H9 (cell line): ENCODE measurements around the gene MESD. TPM values are rescaled to one million over a fixed set of nuclear protein-coding genes. Genes with fewer than 3 reads are reported as not detected.

Experiments used
- DNase-seq: peaks from one replicate; pipeline ENCODE4 v3.0.0-alpha.2; 2017
- H2AFZ ChIP-seq: one replicate; pipeline ENCODE4 v1.6.1; 2013; ENCODE audit warnings: mild to moderate bottlenecking, low read length, control low read depth, moderate library complexity
- H2AK5ac ChIP-seq: 2 replicates; pipeline ENCODE4 v1.6.1; 2013; ENCODE audit warnings: low read length, control low read depth, mixed read lengths; ENCODE audit not compliant: insufficient read length
- H2BK120ac ChIP-seq: one replicate; pipeline ENCODE4 v1.6.1; 2013; ENCODE audit warnings: low read depth, mild to moderate bottlenecking, low read length, control low read depth, inconsistent platforms; ENCODE audit not compliant: poor library complexity, severe bottlenecking
- H2BK12ac ChIP-seq: 2 replicates; pipeline ENCODE4 v1.6.1; 2013; ENCODE audit warnings: low read length, control low read depth, mixed read lengths, low read depth; ENCODE audit not compliant: insufficient read length
- H2BK15ac ChIP-seq: 2 replicates; pipeline ENCODE4 v1.6.1; 2013; ENCODE audit warnings: low read depth, low read length, control low read depth
- H2BK20ac ChIP-seq: one replicate; pipeline ENCODE4 v1.6.1; 2013; ENCODE audit warnings: low read depth, mild to moderate bottlenecking, low read length, control low read depth, inconsistent platforms; ENCODE audit not compliant: poor library complexity, severe bottlenecking
- H2BK5ac ChIP-seq: 2 replicates; pipeline ENCODE4 v1.6.1; 2013; ENCODE audit warnings: low read length, control low read depth, mixed read lengths; ENCODE audit not compliant: insufficient read length
- H3K14ac ChIP-seq: 2 replicates; pipeline ENCODE4 v1.6.1; 2013; ENCODE audit warnings: low read length, control low read depth; ENCODE audit not compliant: insufficient read depth
- H3K18ac ChIP-seq: 2 replicates; pipeline ENCODE4 v1.6.1; 2013; ENCODE audit warnings: low read depth, mild to moderate bottlenecking, mixed read lengths, low read length, control low read depth; ENCODE audit not compliant: insufficient read length
- H3K23ac ChIP-seq: 2 replicates; pipeline ENCODE4 v1.6.1; 2013; ENCODE audit warnings: low read length, control low read depth, mixed read lengths, low read depth; ENCODE audit not compliant: insufficient read length
- H3K23me2 ChIP-seq: 2 replicates; pipeline ENCODE4 v1.6.1; 2013; ENCODE audit warnings: low read depth, mild to moderate bottlenecking, mixed read lengths, low read length, control low read depth; ENCODE audit not compliant: insufficient read length, poor library complexity, severe bottlenecking
- H3K27ac ChIP-seq: 2 replicates; pipeline ENCODE4 v1.5.1; 2013; ENCODE audit warnings: low read length, control low read depth, mixed read lengths, low read depth; ENCODE audit not compliant: insufficient read length
- H3K27me3 ChIP-seq: 2 replicates; pipeline ENCODE4 v1.6.1; 2013; ENCODE audit warnings: low read length, control low read depth, inconsistent platforms; ENCODE audit not compliant: insufficient read depth
- H3K4ac ChIP-seq: 2 replicates; pipeline ENCODE4 v1.6.1; 2013; ENCODE audit warnings: low read depth, mild to moderate bottlenecking, control low read depth, inconsistent platforms, low read length, moderate library complexity
- H3K4me1 ChIP-seq: 2 replicates; pipeline ENCODE4 v1.6.1; 2013; ENCODE audit warnings: low read length, control low read depth, inconsistent platforms; ENCODE audit not compliant: insufficient read depth
- H3K4me2 ChIP-seq: 2 replicates; pipeline ENCODE4 v1.6.1; 2013; ENCODE audit warnings: low read length, control low read depth, mixed read lengths; ENCODE audit not compliant: insufficient read length, insufficient read depth
- H3K56ac ChIP-seq: 2 replicates; pipeline ENCODE4 v1.6.1; 2013; ENCODE audit warnings: low read depth, mild to moderate bottlenecking, mixed read lengths, low read length, control low read depth; ENCODE audit not compliant: insufficient read length
- H3K79me1 ChIP-seq: 2 replicates; pipeline ENCODE4 v1.6.1; 2013; ENCODE audit warnings: low read depth, mild to moderate bottlenecking, moderate library complexity, low read length, control low read depth, inconsistent platforms; ENCODE audit not compliant: insufficient read depth, poor library complexity, severe bottlenecking
- H3K79me2 ChIP-seq: 2 replicates; pipeline ENCODE4 v1.6.1; 2013; ENCODE audit warnings: low read length, control low read depth, inconsistent platforms; ENCODE audit not compliant: insufficient read depth
- H3K9ac ChIP-seq: 2 replicates; pipeline ENCODE4 v1.6.1; 2013; ENCODE audit warnings: low read length, control low read depth, mixed read lengths; ENCODE audit not compliant: insufficient read length; ENCODE audit errors: extremely low read depth
- H3K9me3 ChIP-seq: one replicate; pipeline ENCODE4 v1.6.1; 2013; ENCODE audit warnings: low read depth, low read length, inconsistent platforms; ENCODE audit not compliant: control insufficient read depth
- H3T11ph ChIP-seq: one replicate; pipeline ENCODE4 v1.6.1; 2013; ENCODE audit warnings: mild to moderate bottlenecking, low read length, control low read depth, inconsistent platforms
- H4K20me1 ChIP-seq: one replicate; pipeline ENCODE4 v1.6.1; 2013; ENCODE audit not compliant: control insufficient read depth, insufficient read length, insufficient read depth
- H4K5ac ChIP-seq: 2 replicates; pipeline ENCODE4 v1.6.1; 2013; ENCODE audit warnings: low read depth, mild to moderate bottlenecking, mixed read lengths, low read length, control low read depth; ENCODE audit not compliant: insufficient read length
- H4K8ac ChIP-seq: replicated peaks from 2 replicates; pipeline ENCODE4 v1.6.1; 2013; ENCODE audit warnings: low read length, control low read depth, mixed read lengths, low read depth; ENCODE audit not compliant: insufficient read length
- H4K91ac ChIP-seq: 2 replicates; pipeline ENCODE4 v1.6.1; 2013; ENCODE audit warnings: low read depth, mild to moderate bottlenecking, moderate library complexity, mixed read lengths, low read length, control low read depth; ENCODE audit not compliant: insufficient read length
- H3K27ac Mint-ChIP-seq, 3 experiments: 2 replicates in 2 of 3; 3 replicates in 1 of 3; pipeline ENCODE4 v1.8.0; 2020 to 2021; ENCODE audit warnings: mixed read lengths in 3 of 3, mild to moderate bottlenecking in 1 of 3, moderate library complexity in 1 of 3
- H3K27me3 Mint-ChIP-seq: 2 replicates; pipeline ENCODE4 v1.8.0; 2021; ENCODE audit warnings: low read depth, mild to moderate bottlenecking, moderate library complexity, mixed read lengths
- H3K36me3 Mint-ChIP-seq, 3 experiments: 2 replicates in 2 of 3; 3 replicates in 1 of 3; pipeline ENCODE4 v1.8.0; 2020 to 2021; ENCODE audit warnings: low read depth in 3 of 3, mixed read lengths in 3 of 3; ENCODE audit not compliant: insufficient read depth in 1 of 3
- H3K4me1 Mint-ChIP-seq, 2 experiments: 2 replicates each; pipeline ENCODE4 v1.8.0; 2020; ENCODE audit warnings: mixed read lengths in 2 of 2
- H3K4me3 Mint-ChIP-seq, 2 experiments: 2 replicates in 1 of 2; 3 replicates in 1 of 2; pipeline ENCODE4 v1.8.0; 2020 to 2021; ENCODE audit warnings: mild to moderate bottlenecking in 2 of 2, mixed read lengths in 2 of 2, moderate library complexity in 1 of 2
- H3K9me3 Mint-ChIP-seq, 2 experiments: 2 replicates in 1 of 2; 3 replicates in 1 of 2; pipeline ENCODE4 v1.8.0; 2020; ENCODE audit warnings: mild to moderate bottlenecking in 2 of 2, mixed read lengths in 2 of 2, moderate library complexity in 1 of 2
- WGBS: extraction: QIAGEN DNeasy Blood & Tissue Kit; methylation state at CpG from one replicate; pipeline ENCODE4 v1.1.7; 2013; ENCODE audit warnings: missing lambda C conversion rate, low lambda C conversion rate, mixed read lengths; ENCODE audit not compliant: insufficient read length; ENCODE audit errors: extremely low coverage; 5-methylcytosine and 5-hydroxymethylcytosine counted together
- total RNA-seq: library from RNA; stranded (reverse); gene quantifications from 2 replicates; pipeline ENCODE4 v1.2.1, GENCODE V29; 2021
- TF ChIP-seq, protein P1 (sequence below): fragments of 200-600 bp; sonication (generic); conservative IDR thresholded peaks from 3 replicates; pipeline ENCODE4 v1.8.0; 2021; ENCODE audit warnings: antibody characterized with exemption, mild to moderate bottlenecking

Gene MESD
- total RNA-seq, 1 experiment from 2014 or later, result 29.1 TPM

DNA sequence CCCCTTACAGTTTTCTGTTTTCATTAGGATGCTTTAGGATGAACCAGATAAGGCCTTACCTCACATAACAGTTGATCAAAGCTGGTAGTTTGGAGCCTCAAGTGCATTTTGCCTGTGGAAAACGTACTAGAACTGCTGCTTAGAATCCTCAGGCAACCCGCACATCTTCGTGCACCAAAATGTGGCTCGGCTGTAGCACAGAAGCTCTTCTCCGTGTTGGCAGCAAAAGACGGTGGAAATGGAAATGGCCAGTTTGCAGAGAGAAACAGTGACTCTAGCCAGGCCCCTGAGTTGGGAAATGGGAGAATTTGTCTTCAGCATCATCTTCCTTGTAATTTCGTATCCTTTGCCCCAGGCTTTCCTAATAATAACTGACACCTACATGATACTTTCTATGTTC is 31.7 kb upstream of the MESD start:
- Mint-ChIP-seq H3K9me3 (no peaks in the 10 kb centered on the region), H3K36me3 (no peaks in the 10 kb centered on the region; a peak in 2 of 7 replicates), H3K4me3 (no peak overlapping the region), H3K4me1 (peaks cover 14% of the 10 kb centered on the region in 2 experiments), H3K27me3 (no peaks in the 10 kb centered on the region), H3K27ac (no peak overlapping the region)
- Histone ChIP-seq H3K79me2 (no peaks in the 10 kb centered on the region), H3K14ac (no peak overlapping the region), H3K27ac (no peak overlapping the region), H2AFZ (no peak overlapping the region), H3K4ac (no peak overlapping the region), H2BK120ac (no peak overlapping the region), H3K79me1 (no peaks in the 10 kb centered on the region), H2BK15ac (no peak overlapping the region), H3K27me3 (no peaks in the 10 kb centered on the region), H3K9ac (no peak overlapping the region), H3T11ph (no peak overlapping the region), H4K8ac (no peak overlapping the region), H2AK5ac (no peak overlapping the region), H3K9me3 (no peaks in the 10 kb centered on the region), H3K23ac (no peak overlapping the region), H2BK12ac (no peak overlapping the region), H3K4me1 (peaks cover 7% of the 10 kb centered on the region; the same call in 1 of the 2 replicates), H3K4me2 (no peak overlapping the region), H3K56ac (no peak overlapping the region), H2BK20ac (no peak overlapping the region), H3K18ac (no peak overlapping the region), H4K20me1 (no peaks in the 10 kb centered on the region), H4K91ac (no peak overlapping the region), H4K5ac (no peak overlapping the region), H3K23me2 (no peaks in the 10 kb centered on the region), H2BK5ac (no peak overlapping the region)
- no CpG with 5 or more reads among the region's 7 CpGs for WGBS
- TF ChIP-seq, protein P1, sequence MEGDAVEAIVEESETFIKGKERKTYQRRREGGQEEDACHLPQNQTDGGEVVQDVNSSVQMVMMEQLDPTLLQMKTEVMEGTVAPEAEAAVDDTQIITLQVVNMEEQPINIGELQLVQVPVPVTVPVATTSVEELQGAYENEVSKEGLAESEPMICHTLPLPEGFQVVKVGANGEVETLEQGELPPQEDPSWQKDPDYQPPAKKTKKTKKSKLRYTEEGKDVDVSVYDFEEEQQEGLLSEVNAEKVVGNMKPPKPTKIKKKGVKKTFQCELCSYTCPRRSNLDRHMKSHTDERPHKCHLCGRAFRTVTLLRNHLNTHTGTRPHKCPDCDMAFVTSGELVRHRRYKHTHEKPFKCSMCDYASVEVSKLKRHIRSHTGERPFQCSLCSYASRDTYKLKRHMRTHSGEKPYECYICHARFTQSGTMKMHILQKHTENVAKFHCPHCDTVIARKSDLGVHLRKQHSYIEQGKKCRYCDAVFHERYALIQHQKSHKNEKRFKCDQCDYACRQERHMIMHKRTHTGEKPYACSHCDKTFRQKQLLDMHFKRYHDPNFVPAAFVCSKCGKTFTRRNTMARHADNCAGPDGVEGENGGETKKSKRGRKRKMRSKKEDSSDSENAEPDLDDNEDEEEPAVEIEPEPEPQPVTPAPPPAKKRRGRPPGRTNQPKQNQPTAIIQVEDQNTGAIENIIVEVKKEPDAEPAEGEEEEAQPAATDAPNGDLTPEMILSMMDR, result no peak
- no peak for DNase-seq
